IPS-20b (cell line): Measurements from ENCODE around the gene TFAP2B.

Experiments
- H3K27ac ChIP-seq: one replicate; pipeline ENCODE4 v1.5.1; 2013; ENCODE audit warnings: low read length
- H3K27me3 ChIP-seq: 2 replicates; pipeline ENCODE4 v1.6.1; 2013; ENCODE audit warnings: mild to moderate bottlenecking, low read length, inconsistent platforms; ENCODE audit not compliant: insufficient read depth
- H3K36me3 ChIP-seq: 2 replicates; pipeline ENCODE4 v1.6.1; 2013; ENCODE audit warnings: low read depth, mild to moderate bottlenecking, inconsistent platforms, low read length, moderate library complexity; ENCODE audit not compliant: insufficient read depth
- H3K4me1 ChIP-seq: 2 replicates; pipeline ENCODE4 v1.6.1; 2013; ENCODE audit warnings: mild to moderate bottlenecking, control low read depth, inconsistent platforms, low read length, moderate library complexity; ENCODE audit not compliant: insufficient read depth
- H3K4me3 ChIP-seq: 2 replicates; pipeline ENCODE4 v1.5.1; 2013; ENCODE audit warnings: mild to moderate bottlenecking, low read length, inconsistent platforms
- H3K9ac ChIP-seq: 2 replicates; pipeline ENCODE4 v1.6.1; 2013; ENCODE audit warnings: low read depth, mild to moderate bottlenecking, inconsistent platforms, low read length, moderate library complexity
- H3K9me3 ChIP-seq: 2 replicates; pipeline ENCODE4 v1.6.1; 2013; ENCODE audit warnings: mild to moderate bottlenecking, low read depth, low read length, inconsistent platforms; ENCODE audit not compliant: insufficient read depth

Gene TFAP2B

DNA sequence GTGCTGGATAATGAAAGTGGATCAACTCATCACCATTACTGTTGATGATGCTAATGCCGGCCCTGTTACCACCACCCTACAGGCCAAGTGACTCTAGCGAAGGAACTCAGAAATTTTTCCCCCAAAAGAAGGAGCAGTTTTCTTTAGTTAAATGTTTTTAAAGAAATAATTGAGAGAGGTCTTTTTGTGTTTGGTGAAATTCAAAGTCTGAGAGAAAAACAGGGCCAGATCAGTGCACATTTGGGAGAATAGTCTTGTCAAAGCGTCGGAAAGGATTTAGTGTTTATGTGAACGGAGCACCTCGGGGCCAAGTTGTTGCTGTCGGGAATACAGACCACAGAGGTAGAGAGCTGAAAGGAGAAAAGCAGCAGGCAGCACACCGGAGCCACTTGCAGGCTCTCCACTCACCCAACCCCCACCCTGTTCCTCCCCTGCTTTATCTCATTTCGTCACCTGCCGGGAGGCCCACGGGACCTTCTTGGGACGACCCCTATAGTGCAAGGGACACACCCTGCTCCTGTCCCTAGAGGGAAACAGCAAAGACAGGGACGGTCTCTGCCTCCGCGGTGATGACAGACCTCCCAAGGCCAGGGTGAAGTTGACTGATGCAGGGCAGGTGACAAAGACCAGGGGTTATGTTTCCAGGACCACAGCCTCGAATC is 6.8 kb downstream of the TFAP2B start:
- Histone ChIP-seq H3K4me3 (peak overlapping the region; percentile 47; the same call in 1 of the 2 replicates), H3K27me3 (peaks cover 100% of the 10 kb centered on the region), H3K9me3 (no peaks in the 10 kb centered on the region), H3K27ac (no peak overlapping the region), H3K9ac (no peak overlapping the region), H3K4me1 (peaks cover 49% of the 10 kb centered on the region; the same call in 1 of the 2 replicates), H3K36me3 (no peaks in the 10 kb centered on the region)

DNA sequence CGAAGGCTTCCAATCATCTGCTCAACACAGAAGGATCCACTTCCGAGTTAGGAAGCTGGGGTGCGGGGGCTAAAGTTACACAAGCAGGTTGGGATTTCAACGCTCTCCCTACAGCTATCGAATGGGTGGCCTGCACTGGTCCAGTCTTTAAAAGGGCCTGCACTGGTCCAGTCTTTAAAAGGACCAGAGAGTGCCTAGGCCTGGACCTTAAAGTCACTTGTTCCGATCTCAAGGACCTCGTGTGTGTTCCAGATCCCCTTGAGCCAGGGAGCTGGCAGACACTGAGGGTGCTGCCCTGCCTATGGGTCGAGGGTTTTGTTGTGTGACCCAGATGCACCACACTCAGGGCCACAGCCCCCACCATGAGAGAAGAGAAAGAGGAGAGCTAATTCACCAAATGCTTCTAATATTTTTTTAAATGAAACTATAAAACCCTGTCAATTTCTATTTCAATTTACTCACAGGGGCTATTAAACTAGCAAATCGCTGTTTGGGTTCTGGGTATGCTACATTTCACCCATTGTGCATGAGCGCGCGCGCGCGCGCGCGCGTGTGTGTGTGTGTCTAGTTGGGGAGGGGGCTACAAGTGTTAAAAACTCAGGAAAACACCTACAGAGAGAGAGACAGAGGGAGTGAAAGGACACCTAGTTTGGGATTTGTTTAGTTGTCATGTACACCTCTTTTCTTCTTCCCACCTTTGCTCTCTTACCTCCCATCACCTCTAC is 7.5 kb downstream of the TFAP2B start:
- peaks cover 100% of the 10 kb centered on the region for H3K27me3 ChIP-seq
- H3K36me3 ChIP-seq, result no peaks in the 10 kb centered on the region
- H3K9me3 ChIP-seq, result no peaks in the 10 kb centered on the region
- H3K9ac ChIP-seq, result no peak overlapping the region
- H3K27ac ChIP-seq, result no peak overlapping the region
- H3K4me3 ChIP-seq, result peak overlapping the region; percentile 47; the same call in 1 of the 2 replicates
- peaks cover 49% of the 10 kb centered on the region; the same call in 1 of the 2 replicates for H3K4me1 ChIP-seq

DNA sequence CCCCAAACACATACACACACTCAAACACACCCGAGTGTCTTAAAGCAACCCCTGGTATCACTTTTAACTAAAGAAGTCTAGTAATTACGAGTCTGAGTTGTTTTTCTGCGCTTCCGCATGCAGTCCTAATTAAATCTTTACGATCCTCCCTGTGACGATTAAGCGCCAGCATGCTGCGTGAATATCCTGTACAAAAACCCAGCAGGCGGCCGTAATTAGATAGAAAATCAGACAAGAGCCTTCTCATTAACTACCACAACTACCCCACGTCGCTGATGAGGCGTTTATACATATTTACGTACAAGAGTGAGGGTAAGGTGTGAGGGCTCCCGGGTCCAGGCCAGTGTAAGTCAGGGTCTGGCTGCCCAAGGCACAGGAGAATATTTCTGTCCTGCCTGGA is 8.1 kb downstream of the TFAP2B start:
- Histone ChIP-seq H3K4me1 (peaks cover 46% of the 10 kb centered on the region; the same call in 1 of the 2 replicates), H3K9me3 (no peaks in the 10 kb centered on the region), H3K27me3 (peaks cover 100% of the 10 kb centered on the region)

DNA sequence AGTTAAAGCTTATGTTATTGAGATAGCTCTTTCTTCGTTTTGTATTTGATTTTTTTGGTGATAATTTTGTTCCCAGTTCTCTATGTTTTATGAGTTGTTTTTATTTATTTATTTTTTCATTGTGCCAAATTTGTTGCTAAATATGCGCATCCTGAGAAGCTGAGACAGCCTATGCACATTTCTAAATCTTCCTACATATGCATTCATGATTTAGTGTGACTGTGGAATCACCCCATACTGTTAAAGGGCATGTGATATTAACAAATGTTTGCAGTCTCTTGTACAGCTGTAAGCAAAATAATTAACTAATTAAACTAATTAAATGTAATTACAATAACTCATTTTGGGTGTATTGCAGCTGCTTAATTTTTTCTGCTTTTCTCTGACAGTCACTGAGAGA is 10.4 kb downstream of the TFAP2B start:
- no peak overlapping the region for H3K4me3 ChIP-seq
- no peaks in the 10 kb centered on the region for H3K9me3 ChIP-seq
- no peaks in the 10 kb centered on the region for H3K36me3 ChIP-seq
- no peak overlapping the region for H3K9ac ChIP-seq
- no peak overlapping the region for H3K27ac ChIP-seq
- H3K27me3 ChIP-seq, result peaks cover 100% of the 10 kb centered on the region
- H3K4me1 ChIP-seq, result peaks cover 36% of the 10 kb centered on the region; the same call in 1 of the 2 replicates

More for the DNA sequence above, 8.1 kb downstream of the TFAP2B start:
- Histone ChIP-seq H3K4me3 (no peak overlapping the region), H3K36me3 (no peaks in the 10 kb centered on the region), H3K27ac (no peak overlapping the region), H3K9ac (no peak overlapping the region)

DNA sequence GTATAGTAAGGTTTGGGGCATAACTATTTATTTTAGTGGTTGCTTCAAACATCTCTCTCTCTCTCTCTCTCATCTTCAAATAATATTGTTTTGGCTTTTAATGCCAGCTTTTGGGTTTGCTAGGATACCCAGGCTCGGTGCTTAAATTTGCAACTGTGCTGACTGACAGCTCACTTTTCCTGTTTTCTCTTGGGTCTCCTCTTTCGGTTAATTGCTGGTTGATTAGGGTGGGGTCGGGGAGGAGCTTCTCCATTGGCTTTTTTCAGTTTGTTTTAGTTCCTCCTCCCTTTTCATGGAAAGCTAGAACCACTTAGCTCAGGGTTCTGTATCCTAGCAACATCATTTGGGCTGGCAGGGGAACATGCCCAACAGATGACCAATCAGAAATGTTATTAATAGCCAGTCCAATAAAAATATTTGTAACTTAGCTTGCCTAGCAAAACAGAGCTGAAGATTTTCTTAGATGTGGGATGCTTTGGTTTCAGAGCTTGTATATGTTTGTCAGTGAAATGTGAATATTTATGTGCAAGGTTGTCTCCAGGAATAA is 11.3 kb downstream of the TFAP2B start:
- H3K9ac ChIP-seq, result no peak overlapping the region
- H3K27ac ChIP-seq, result no peak overlapping the region
- H3K27me3 ChIP-seq, result peaks cover 100% of the 10 kb centered on the region
- H3K9me3 ChIP-seq, result no peaks in the 10 kb centered on the region
- H3K36me3 ChIP-seq, result no peaks in the 10 kb centered on the region
- peaks cover 27% of the 10 kb centered on the region; the same call in 1 of the 2 replicates for H3K4me1 ChIP-seq
- no peak overlapping the region for H3K4me3 ChIP-seq

DNA sequence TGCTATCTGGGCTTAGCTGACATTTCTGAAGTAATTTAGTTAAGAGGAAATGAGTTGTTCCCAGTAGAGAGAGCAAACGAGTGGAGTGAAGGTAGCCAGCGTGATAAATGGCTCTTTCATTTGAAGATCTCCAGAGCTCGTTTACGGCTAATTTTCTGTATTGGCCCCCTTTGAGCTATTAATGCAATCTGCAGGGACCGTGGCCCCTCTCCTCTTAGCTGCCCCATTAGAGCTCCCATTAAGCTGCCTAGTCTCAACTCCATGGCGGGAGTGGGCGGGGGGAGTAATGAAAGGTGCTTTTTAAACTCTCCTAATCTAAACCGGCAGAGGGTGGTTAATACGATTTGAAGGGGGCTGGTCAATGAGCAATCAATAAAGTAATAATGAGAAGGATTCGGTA is 12.5 kb downstream of the TFAP2B start:
- H3K36me3 ChIP-seq, result no peaks in the 10 kb centered on the region
- H3K27ac ChIP-seq, result no peak overlapping the region
- H3K4me3 ChIP-seq, result no peak overlapping the region
- no peaks in the 10 kb centered on the region for H3K9me3 ChIP-seq
- peaks cover 100% of the 10 kb centered on the region for H3K27me3 ChIP-seq
- H3K4me1 ChIP-seq, result peaks cover 19% of the 10 kb centered on the region; the same call in 1 of the 2 replicates
- H3K9ac ChIP-seq, result no peak overlapping the region

DNA sequence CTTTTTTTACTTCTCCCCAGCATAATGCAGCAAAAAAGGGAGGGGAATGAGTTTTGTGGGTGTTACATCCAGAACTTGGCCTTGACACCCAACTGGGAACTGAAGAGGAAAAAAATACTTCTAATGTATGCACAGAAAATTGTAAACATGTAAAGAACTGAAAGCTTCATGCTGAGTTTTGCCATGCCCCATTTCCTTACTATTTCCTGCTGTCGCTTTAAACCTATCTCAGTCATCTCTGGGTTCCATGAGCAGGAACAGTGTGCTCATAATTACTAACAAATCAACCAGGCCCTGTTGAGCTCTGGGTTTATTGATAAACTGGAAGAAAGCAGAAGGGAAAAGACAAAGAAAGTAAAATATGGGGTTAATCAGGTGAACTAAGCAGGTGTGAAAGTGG is 14.2 kb downstream of the TFAP2B start:
- Histone ChIP-seq H3K27ac (no peak overlapping the region), H3K27me3 (peaks cover 100% of the 10 kb centered on the region), H3K36me3 (no peaks in the 10 kb centered on the region), H3K9ac (no peak overlapping the region), H3K9me3 (no peaks in the 10 kb centered on the region), H3K4me3 (no peak overlapping the region), H3K4me1 (peaks cover 8% of the 10 kb centered on the region; the same call in 1 of the 2 replicates)

DNA sequence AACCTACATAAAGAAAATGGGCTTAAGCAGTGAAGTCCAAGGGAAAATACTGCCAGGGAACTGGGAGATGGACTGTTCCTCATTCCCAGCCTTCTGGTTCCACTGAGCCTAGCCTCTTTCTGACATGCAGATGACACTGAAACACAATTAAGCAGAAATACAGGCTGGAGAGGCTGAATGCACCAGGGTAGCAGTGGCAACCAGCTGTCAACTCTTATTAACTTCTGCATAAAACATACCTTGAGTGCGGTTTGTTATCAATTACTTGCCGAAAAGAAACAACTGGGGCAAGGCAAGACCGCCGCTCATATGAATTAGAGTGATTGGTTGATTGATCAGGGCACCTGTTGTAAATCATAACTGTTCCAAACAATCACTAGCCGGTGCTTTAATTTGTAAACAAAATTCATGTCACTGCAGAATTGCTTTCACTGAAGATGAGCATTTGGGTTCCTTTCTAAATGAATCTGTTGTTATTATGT is 16.3 kb downstream of the TFAP2B start:
- Histone ChIP-seq H3K4me3 (no peak overlapping the region), H3K27me3 (peaks cover 100% of the 10 kb centered on the region), H3K27ac (no peak overlapping the region), H3K36me3 (no peaks in the 10 kb centered on the region), H3K4me1 (peaks cover 4% of the 10 kb centered on the region; the same call in 1 of the 2 replicates), H3K9ac (no peak overlapping the region), H3K9me3 (no peaks in the 10 kb centered on the region)

DNA sequence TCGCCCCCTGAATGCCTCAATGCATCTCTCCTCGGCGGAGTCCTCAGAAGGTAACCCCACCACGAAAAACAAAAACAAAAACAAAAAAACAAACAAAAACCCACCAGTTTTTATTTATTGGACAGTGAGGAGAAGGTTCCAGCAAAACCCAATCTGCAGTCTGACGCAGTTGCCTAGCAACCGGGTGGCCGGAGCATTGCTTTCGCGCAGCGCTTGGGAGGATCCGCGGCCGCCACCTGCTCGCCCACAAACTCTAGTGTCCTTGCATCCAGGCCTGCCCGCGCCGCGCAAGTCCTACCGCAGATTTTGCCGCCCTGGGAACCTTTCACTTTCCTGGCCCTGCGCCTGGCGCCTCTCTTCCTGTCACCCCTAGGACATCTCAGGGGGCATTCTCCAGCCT is 17.6 kb downstream of the TFAP2B start:
- Histone ChIP-seq H3K4me3 (peak overlapping the region; percentile 25; the same call in 1 of the 2 replicates), H3K4me1 (peaks cover 4% of the 10 kb centered on the region; the same call in 1 of the 2 replicates), H3K27ac (no peak overlapping the region), H3K9me3 (no peaks in the 10 kb centered on the region), H3K27me3 (peaks cover 100% of the 10 kb centered on the region), H3K9ac (no peak overlapping the region), H3K36me3 (no peaks in the 10 kb centered on the region)

DNA sequence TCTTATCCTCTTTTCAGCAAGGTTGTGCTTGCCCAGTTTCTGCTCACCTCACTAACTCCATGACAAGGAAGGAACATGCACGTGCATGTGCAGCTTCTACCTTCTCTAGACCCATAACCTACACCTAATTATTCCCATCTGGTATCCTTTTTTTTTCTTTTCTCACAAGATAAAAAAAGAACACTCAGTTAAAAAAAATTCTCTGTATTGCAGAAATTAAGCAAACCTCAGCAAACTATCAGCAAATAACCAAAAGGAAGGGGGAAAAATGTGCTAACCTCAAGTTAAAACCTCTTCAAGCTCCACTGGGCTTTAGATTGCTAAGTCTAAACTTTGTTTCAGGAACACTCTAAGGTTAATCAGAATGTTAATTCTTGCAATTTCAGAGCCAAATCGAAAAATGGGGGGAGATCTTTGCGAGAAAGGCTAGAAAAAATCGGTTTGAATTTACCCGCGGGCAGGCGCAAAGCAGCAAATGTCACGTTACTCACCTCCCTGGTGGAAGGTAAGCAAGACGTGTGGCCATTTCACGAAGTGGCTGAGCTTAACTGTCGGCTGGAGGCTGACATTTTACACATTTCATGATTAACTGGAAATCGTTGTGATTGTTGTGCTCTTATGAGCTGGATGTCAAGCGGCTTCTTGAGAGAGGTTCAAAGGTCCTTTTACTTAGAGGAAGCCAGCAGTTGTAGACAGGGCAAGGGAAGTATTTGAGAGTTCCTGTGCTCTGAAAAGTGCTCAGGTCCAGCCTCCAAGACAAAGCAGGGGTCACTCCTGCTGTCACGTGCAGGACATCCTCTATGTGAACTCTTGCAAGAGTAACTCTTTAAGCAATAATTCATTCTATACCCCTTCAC is 19.1 kb downstream of the TFAP2B start:
- Histone ChIP-seq H3K4me3 (no peak overlapping the region), H3K4me1 (peaks cover 7% of the 10 kb centered on the region; the same call in 1 of the 2 replicates), H3K9ac (no peak overlapping the region), H3K36me3 (no peaks in the 10 kb centered on the region), H3K9me3 (no peaks in the 10 kb centered on the region), H3K27me3 (peaks cover 100% of the 10 kb centered on the region), H3K27ac (no peak overlapping the region)
